ENCODE measurements around the gene SNX15.
"Not testable (repeated sequence)": the region's sequence is repeated elsewhere in the genome, so short reads cannot be mapped to it uniquely, and the experiment has no call there.

The SNX15 gene, protein sequence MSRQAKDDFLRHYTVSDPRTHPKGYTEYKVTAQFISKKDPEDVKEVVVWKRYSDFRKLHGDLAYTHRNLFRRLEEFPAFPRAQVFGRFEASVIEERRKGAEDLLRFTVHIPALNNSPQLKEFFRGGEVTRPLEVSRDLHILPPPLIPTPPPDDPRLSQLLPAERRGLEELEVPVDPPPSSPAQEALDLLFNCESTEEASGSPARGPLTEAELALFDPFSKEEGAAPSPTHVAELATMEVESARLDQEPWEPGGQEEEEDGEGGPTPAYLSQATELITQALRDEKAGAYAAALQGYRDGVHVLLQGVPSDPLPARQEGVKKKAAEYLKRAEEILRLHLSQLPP

DNA sequence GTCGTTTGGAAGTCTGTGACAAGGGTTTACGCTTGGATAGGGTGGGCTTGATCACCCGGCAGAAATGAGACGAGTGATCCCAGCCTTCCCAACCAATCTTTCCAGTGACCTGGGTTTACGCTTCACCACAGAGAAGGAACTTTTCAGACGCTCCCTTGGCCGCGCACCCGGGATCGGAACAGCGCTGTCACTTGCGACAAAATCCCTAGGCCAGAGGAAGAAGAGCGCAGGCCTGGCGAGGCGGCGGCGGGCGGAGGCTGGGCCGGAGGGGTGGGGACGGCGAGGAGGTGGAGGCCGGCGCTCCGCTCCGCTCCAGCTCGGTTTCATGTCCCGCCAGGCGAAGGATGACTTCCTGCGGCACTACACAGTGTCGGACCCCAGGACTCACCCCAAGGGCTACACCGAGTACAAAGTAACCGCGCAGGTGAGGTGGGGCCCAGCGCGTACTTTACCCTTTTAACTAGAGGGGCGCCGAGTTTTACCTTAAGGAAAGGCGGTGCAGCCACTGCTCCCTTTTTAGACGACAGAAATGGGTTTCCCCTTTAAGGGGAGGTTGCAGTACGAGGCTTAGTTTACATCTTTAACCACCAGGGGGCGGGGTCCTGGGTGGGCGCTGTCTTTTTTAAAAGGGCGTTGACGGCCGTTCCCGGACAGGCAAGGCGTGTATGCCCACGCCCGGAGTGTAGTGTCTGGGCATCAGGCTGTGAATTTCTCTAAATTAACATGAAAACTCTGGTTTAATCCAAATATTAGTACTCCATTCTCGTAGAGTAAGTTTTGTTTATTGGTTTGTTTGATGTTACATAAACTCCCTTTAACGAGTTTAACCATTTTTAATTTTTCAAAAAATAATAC lies at the start of gene SNX15:
SNX15 (plus strand) TSS at position 227 of the 855 bp plus-strand sequence; CDS start at position 326, 99 bp downstream.
- DNase-seq = peak; percentile 89

DNA sequence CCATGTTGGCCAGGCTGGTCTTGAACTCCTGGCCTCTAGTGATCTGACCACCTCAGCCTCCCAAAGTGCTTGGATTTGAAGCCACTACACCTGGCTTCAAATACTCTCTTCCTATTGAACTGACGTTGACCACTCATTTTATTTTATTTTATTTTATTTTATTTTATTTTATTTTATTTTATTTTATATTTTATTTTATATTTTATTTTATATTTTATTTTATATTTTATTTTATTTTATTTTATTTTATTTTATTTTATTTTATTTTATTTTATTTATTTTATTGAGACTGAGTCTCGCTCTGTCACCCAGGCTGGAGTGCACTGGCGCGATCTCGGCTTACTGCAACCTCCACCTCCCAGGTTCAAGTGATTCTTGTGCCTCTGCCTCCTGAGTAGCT lies 43.9 kb upstream of the SNX15 start:
- DNase-seq = not testable (repeated sequence)

DNA sequence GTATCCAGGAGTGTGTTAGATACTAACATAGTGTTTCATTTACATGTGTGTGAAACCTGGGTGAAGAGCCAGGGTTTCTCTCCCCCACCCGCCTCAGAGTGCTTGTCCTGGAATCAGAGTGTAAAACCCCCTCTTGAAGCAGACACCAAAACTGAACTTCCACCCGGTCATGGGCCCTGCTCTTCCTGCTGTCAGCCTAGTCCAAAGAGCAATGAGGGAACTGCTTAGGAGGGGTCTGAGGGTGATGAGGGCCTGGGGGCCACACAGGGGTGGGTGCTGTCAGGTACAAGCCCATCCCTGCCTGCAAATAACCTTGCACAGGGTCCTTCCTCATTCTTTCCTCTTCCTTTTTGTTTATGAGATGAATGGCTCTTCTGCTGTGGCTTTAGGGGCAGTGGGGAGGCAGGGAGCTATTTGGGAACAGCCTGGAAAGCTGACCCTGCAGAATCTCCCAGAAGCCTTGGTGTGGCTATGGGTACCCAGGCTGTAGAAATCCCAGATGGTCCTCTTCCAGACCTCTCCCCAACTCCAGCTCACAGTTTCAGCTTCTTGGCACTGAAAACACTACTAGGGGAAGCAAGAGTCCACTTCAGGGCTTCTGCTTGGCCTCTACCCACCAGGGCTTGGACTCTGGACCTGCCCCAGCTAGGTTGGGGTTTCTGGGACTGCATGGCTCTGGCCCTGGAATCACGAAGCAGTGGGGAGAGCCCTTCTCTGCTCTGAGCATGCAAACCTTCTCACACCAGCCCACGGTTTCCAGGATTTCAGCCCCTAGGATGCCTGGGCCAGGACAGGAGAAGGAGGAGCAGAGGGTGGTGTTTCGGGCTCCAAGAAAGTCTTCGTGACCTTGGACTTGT lies 39.0 kb upstream of the SNX15 start:
- no peak for DNase-seq

DNA sequence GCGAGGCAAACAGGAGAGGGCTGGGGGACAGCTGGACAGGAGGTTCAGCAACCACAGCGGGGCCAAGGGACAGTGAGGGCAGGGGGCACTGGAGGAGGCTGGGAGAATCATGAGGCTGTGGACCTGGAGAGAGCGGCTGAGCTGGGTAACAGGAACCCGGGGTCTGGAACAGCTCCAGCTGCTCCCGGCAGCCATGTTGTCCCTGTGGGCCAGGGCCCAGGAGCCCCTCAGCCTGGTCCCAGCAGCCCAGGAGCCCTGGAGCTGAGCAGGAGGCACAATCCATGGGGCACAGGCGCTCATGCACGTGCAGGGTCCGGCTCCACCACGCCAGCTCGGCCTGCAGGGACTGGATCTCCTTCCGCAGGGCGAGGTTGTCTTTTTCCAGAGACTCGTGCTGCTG lies 37.8 kb upstream of the SNX15 start:
- DNase-seq = no peak

DNA sequence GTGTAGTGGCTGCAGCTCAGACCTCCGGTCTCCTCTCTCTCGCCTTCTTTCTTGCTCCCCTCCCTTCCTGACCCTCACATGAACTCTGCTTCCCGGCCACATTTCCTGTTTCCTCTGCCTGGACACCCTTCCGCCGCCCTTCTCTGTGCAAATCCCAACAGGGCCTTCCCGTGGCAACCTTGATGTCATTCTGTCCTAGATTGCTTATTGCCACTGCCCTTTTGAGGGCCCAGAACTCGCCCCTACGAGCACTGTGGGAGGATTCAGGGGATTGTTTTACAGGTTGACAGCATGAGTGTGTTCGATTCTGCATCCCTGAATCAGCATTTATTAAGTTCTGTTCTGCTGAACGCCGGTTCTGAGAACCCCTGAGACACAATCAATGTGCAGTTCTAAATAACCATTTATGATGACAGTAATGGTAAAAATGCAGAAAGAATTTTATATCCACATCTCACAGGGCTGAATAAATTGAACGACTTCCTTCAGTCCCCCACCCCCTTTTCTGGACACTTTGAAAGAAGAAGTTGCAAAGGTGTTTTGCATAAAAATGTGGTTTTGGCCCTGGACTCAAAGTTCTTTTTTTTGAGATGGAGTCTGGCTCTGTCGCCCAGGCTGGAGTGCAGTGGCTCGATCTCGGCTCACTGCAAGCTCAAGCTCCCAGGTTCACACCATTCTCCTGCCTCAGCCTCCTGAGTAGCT lies 36.9 kb upstream of the SNX15 start:
- peak; percentile 33 for DNase-seq

DNA sequence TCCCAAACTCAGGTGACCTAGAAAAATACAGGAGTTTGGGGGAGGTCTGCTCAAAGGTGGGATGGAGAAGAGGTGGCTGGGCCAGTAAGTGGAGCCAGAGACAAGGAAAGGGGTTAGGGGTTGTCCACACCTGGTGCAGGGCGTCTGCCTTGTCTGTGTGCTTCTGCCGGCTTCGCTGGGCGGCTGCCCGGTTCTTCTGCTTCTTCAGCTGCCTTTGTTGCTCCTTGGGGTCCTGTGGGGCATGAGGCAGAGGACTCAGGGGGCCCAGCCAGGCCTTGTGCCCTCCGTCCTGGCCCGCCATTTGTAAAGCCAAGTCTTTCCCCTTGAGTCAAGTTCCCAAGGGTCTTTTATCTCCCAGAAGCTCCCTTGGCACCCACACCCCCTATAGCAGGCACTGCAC lies 32.9 kb upstream of the SNX15 start:
- DNase-seq = no peak

DNA sequence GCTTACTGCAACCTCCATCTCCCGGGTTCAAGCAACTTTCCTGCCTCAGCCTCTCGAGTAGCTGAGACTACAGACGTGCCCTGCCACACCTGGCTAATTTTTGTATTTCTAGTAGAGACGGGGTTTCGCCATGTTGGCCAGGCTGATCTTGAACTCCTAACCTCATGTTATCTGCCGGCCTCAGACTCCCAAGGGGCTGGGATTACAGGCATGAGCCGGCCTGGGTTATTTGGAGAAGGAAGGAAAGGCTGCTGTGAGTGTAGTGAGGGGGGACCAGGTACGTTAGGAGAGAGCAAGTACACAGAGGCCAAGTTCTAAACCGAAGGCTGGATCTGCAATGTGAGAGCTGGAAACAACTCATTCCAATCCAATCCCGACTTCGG lies 30.9 kb upstream of the SNX15 start:
- DNase-seq = no peak

DNA sequence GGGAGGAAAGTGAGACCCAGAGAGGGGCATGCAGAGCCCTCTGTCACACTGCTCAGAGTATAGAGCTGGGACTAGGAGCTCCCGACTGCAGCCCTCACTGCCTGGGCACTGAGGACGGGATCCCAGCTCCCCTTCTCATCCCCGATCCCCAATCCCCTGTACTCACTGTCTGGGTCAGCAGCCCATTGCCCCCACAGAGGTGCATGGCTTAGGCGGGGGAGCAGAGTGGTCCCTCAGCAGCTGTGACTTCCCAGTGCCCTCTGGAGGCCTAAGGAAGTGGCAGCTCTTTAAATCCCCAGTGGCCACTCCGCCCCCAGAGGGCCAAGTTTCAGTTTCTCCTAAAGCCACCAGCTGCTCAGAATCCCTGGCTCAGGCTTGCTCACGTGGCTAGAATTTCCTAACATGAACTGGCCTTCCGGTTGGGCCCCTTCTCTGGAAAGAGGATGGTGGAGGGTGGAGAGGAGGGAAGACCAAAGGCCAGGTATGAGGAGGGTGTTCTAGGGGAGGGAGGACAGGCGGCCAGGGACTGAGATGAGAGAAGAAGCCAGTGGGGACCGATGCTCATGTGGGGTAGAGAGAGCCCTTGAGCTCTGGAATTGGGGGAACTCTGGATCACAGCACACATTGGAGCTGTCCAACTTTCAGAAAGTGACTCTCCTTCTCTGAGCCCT lies 30.4 kb upstream of the SNX15 start, which contains the start of gene BATF2:
BATF2 (minus strand) TSS at position 262 of the 671 bp plus-strand sequence; CDS start at position 205, 57 bp downstream.
- peak; percentile 72 for DNase-seq

DNA sequence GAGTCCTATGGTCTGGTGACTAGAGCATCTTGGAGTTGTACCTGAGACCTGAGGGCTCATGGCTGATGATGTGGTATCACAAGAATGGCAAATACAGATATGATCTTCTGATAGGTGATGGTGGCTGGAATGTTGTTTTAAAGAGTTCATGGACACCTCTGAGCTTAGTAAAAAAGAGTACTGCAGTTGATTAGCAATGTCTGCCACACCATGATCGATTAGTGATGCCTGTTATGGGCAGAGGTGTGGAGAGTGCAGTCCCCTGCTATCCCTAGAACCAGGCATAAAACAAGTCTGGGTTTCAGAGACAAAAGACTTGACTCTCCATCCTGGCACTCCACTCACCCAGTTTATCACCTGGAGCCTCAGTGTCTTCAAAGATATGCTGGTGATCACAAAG lies 29.1 kb upstream of the SNX15 start:
- no peak for DNase-seq

DNA sequence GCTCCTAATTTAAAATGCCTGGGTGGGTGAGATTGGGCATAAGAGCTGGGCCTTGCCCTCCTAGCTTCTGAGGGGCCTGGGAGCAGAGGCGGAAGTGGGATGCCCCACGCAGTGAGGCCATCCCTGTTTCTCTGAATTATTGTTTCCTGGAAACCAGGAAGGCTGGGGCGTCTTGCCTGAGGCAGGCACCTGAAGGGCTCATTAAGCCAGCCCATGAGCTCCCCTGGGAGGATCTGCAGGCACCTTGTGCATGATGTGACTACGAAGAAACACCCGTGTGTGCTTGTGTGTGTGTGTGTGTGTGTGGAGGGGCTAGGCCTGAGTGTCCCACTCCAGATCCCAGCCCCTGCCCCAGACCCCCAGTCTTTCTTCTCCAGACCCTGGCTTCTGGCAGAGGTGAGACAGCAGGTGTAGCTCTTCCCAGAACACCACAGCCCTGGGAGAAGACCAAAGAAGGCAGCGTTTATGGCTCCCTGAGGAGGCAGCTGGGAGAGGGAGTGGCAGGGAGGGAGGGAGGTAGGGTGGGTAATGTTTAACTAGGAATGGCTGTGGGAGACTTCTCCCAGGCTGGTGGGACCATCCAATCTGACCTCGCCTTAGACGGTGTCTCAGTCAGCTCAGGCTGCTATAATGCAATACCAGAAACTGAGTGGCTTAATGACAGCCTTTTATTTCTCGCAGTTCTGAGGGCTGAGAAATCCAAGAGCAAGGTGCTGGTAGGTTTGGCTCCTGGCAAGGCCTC lies 28.4 kb upstream of the SNX15 start:
- DNase-seq = no peak

DNA sequence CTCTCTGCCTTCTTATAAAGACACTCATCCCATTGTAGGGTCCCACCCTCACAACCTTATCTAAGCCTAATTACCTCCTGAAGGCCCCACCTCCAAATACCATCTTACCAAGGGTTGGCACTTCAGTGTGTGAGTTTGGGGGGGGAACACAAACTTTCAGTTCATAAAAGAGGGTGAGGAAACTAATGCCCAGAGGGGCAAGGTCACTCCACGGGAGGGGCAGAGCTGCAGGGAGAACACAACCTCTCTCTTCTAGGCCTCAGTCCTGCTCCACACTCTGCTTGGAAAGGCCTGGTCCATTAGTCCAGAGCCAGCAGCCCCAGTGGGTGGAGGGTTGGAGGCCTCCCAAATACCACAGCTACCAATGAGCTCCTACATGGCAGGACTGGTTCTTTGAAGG lies 27.8 kb upstream of the SNX15 start:
- no peak for DNase-seq

DNA sequence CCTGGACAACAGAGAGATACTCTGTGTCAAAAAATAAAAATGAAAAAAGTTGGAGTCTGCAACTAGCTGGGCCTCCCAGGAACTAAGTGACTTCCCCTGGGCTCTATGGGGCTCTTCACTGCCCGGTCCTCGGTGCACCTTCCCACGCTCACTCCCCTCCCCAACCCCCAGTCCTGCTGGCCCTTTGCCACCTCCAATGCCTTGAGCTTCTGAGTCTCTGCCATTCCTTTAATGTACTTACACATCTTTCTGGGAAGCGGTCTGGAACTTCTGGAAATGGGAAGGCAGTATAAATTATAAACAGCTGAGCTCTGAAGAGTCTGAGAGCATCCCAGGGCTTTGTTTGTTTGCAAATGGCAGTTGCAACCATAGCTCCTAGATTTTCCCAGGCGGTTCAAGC lies 24.5 kb upstream of the SNX15 start:
- DNase-seq = no peak

DNA sequence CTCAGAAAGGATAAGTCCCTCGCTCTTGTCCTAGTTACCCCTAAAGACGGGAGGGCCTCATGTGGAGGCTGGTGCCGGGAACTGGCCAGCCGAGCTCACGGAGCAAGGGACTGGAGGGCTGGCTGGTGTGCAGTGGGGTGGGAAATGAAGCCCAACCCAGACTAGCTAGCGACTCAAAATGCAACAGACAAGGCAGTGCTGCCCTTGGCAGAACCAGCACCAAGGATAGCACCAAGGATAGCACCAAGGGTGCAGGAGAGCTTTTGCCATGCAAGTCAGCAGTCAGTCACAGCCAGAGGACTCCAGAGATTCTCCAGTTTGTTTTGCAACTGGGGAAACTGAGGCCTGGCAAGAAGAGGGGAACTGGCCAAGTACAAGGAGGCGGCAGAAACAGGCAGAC lies 24.0 kb upstream of the SNX15 start:
- no peak for DNase-seq

DNA sequence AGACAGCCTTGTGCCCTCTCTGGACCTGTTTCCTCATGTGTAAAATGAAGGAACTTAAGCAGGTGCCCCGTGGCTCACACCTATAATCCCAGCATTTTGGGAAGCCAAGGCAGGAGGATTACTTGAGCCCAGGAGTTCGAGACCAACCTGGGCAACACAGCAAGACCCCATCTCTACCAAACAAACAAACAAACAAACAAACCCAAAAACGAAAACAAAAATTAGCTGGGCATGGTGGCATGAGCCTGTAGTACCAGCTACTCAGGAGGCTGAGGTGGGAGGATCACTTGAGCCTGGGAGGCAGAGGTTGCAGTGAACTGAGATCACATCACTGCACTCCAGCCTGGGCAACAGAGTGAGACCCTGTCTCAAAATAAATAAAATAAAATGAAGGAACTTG lies 23.3 kb upstream of the SNX15 start:
- DNase-seq = not testable (repeated sequence)

DNA sequence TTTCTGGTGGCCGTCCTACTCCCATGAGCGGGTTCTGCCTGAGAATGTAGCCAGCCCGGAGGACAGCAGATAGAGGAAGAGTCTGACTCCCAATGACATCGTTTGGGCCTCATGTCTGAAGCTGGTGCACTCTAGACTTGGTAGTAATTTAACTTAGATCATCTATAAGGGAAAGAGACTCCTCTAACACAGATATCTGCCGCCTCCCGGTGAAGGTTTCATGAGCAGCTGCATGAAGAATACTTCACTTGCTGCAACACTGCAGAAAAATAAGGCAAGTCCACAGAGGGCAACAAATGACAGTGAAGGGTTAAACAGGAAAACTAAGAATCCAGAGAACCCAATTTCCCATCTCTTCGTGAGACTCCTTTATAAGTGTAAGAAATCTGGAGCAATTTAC lies 19.2 kb upstream of the SNX15 start:
- DNase-seq = no peak

DNA sequence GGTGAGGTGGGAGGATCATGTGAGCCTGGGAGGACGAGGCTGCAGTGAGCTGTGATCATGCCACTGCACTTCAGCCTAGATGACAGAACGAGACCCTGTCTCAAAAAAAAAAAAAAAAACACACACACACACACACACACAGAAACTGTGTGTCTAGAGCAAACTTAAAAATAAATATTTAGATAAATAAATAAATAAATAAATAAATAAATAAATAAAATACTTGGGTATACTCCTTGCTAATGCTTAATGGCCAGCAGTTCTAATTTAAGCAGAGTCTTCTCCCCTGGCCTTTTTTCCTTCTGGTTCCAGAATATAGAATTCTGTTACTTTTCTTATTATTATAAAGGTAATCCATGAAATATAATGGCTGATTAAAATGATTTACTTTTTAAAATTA lies 18.4 kb upstream of the SNX15 start:
- no peak for DNase-seq

DNA sequence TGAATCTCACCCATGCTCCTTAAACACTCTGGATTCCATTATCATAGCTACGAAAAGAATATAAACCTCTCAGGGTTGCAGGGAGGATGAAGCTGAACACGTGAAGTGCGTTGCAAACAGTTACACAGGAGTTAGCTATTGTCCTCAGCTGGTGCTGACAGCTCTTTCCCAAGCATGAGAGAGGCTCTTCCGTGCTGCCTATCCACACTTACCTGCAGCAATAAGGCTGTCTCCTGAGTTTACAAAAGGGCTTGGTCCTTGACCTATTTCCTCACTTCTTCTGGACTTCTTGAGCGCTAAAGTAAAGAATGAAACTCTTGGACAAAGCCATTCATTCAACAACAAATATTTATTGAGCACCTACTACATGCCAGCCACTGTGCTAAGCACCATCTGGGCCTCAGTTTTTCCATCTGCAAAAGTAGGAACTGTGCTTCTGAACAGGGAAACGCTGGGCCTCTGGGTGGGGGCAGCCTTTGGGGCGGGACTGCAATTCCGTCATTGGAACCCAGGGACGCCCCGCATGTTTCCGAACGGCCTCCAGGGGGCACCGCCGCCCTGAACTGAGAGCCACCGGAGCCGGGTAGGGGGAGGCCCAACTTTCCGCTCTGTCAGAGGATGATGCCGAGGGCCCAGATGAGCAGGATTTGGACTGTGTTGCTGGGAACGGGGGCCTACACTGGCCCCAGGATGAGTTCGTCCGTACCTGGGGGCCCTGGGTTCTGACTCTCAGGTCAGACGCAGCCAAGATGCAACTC lies 13.9 kb upstream of the SNX15 start:
- peak; percentile 90 for DNase-seq

DNA sequence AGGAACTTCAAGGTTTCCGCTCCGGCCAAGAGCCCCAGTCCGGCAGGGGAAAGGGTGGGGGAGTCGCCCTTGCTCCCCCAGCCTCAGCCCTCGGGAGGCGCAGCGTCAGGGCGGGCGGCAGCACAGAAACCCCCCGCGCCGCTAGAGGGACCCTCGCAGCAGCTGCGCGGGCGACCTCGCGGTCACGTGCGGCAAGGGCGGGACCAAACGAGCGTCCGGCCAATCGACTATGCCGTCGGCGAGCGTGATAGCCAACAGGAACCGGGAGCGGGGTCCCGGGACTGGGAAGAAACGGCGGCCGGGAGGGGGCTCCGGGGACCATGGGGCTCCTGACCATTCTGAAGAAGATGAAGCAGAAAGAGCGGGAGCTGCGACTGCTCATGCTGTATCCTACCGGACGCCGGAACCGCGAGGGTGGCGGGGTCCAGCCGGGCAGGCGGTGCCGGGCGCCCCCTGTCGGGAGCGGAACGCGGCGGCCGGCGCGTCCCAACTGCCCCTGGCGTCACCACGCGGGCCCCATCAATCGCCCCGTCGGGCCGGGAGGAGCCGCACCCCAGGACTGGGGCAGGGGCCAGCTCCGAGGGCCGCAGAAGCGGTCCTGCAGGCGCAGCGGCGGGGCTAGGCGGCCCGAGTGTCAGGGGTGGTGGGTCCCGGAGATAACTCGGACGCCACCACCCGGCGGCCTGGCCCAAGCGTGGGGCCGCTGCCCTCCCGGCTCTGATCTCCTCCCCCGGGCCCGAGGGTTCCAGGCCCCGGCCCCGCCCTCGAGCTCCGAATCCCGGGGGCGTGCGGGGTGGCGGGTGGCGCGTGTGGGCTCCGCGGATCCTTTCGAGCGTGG lies 13.1 kb upstream of the SNX15 start, which contains the start of gene ARL2:
ARL2 (plus strand) TSS at position 273 of the 838 bp plus-strand sequence; CDS start at position 321, 48 bp downstream.
- DNase-seq = peak; percentile 88

DNA sequence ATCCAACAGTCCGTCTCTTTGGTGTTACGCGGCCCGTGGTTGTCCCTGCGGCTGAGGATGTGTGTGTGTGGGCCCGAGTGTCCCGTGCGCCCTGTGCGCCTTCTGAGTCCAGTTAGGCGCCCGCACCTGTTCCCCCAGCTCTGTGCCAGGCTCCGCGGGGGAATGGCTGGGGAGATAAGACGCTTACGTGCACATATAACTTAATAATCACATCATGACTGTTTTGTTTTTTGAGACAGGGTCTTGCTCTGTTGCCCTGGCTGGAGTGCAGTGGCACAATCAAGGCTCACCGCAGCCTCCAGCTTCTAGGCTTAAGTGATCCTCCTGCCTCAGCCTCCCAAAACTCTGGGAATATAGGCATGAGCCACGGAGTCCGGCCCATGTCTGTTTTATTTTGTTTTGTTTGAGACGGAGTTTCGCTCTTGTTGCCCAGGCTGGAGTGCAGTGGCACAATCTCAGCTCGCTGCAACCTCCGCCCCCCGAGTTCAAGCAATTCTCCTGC lies 12.5 kb upstream of the SNX15 start:
- DNase-seq = no peak
